Tibial artery (tissue), 4 donors: ENCODE results near the gene TTC12.

ENCODE experiments used
- DNase-seq, 2 donors: peaks; one replicate each; pipeline ENCODE4 v3.0.0-alpha.2; 2019
- H3K27ac ChIP-seq, 2 donors: fragments of 200-600 bp; sonication (generic) in 1 of 2; 1 replicate in 1 of 2; 2 replicates in 1 of 2; pipeline ENCODE4 v1.5.1; 2018 to 2019; ENCODE audit warnings: mild to moderate bottlenecking in 1 of 2
- H3K27me3 ChIP-seq, 2 donors: fragments of 200-600 bp; sonication (generic) in 1 of 2; one replicate each; pipeline versions ENCODE4 v1.5.1 to v1.6.0; 2016 to 2019
- H3K36me3 ChIP-seq, 3 donors: fragments of 200-600 bp; sonication (generic) in 2 of 3; one replicate each; pipeline ENCODE4 v1.5.1; 2016 to 2019; ENCODE audit warnings: mild to moderate bottlenecking in 2 of 3
- H3K4me1 ChIP-seq, 4 donors: fragments of 200-600 bp; sonication (generic) in 2 of 4; 1 replicate in 3 of 4; 2 replicates in 1 of 4; pipeline ENCODE4 v1.5.1; 2016 to 2019
- H3K4me3 ChIP-seq, 2 donors: fragments of 200-600 bp; sonication (generic) in 1 of 2; 1 replicate in 1 of 2; 2 replicates in 1 of 2; pipeline ENCODE4 v1.5.1; 2018 to 2019; ENCODE audit warnings: mild to moderate bottlenecking in 2 of 2
- H3K9me3 ChIP-seq, 3 donors: fragments of 200-600 bp; sonication (generic) in 1 of 3; one replicate each; pipeline ENCODE4 v1.5.1; 2016 to 2019
- CTCF ChIP-seq, 2 experiments: fragments of 200-600 bp in 1 of 2; fragments of 450-650 bp in 1 of 2; IDR thresholded peaks; one replicate each; pipeline ENCODE4 v1.5.1; 2017 to 2019; ENCODE audit warnings: antibody characterized with exemption in 2 of 2, mild to moderate bottlenecking in 1 of 2, moderate library complexity in 1 of 2
- intact Hi-C: fragments of 100-400 bp; cut with DNase I; formaldehyde crosslinking; loops from one replicate; pipeline ENCODE4 v1.15.0; 2023; ENCODE audit warnings: low total_unique reads

The TTC12 gene

GRCh38 chr11:113376156-113376555 lies 61.8 kb downstream of the TTC12 start:
- no peak for DNase-seq
- Histone ChIP-seq H3K36me3 (peaks cover 0 to 21% (median 9%) of the 10 kb centered on the region in 3 donors), H3K27me3 (no peaks in the 10 kb centered on the region), H3K9me3 (no peaks in the 10 kb centered on the region), H3K4me1 (no peaks in the 10 kb centered on the region), H3K4me3 (no peak overlapping the region), H3K27ac (no peak overlapping the region)
- intact Hi-C loops = no loop called here
- TF ChIP-seq CTCF (IDR thresholded peaks at IDR 0.05) = no peak

GRCh38 chr11:113377681-113378412 lies 63.5 kb downstream of the TTC12 start:
- H3K27me3 ChIP-seq = no peaks in the 10 kb centered on the region
- no peak for TF ChIP-seq CTCF (IDR thresholded peaks at IDR 0.05)
- no peak overlapping the region for H3K27ac ChIP-seq
- H3K9me3 ChIP-seq = no peaks in the 10 kb centered on the region
- no peak for DNase-seq
- no peak overlapping the region for H3K4me3 ChIP-seq
- intact Hi-C loops = no loop called here
- H3K4me1 ChIP-seq = no peaks in the 10 kb centered on the region
- peaks cover 0 to 10% (median 9%) of the 10 kb centered on the region in 3 donors for H3K36me3 ChIP-seq

GRCh38 chr11:113378692-113379091 lies 64.3 kb downstream of the TTC12 start:
- Histone ChIP-seq H3K27ac (no peak overlapping the region), H3K36me3 (peaks cover 0 to 9% (median 1%) of the 10 kb centered on the region in 3 donors), H3K4me3 (no peak overlapping the region), H3K9me3 (no peaks in the 10 kb centered on the region), H3K27me3 (no peaks in the 10 kb centered on the region), H3K4me1 (no peaks in the 10 kb centered on the region)
- TF ChIP-seq CTCF (IDR thresholded peaks at IDR 0.05) = no peak
- DNase-seq = no peak
- intact Hi-C loops = no loop called here

DNA sequence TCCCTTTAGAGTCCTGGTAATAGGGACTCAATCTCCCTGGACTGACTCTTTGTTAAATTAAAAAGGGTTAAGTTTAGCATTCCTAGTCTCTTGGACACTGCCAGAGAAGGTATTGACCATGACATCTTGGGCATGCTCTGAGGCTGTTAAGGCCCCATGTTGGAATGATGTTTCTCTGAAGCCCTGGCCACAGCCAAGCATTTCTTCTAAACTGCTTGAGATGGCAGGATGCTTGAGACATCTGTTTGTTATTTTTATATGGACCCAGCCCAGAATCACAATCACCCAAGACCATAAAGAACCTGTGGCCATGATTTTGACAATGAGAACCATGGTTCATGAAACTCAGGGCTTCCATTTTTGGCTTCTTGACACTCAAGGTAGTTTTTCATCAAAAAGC lies 67.7 kb downstream of the TTC12 start:
- Histone ChIP-seq H3K27me3 (peaks cover 0 to 6% of the 10 kb centered on the region in 2 donors), H3K4me1 (peaks cover 0 to under 1% (median 0%) of the 10 kb centered on the region in 4 donors)
- TF ChIP-seq CTCF (IDR thresholded peaks at IDR 0.05) = no peak

DNA sequence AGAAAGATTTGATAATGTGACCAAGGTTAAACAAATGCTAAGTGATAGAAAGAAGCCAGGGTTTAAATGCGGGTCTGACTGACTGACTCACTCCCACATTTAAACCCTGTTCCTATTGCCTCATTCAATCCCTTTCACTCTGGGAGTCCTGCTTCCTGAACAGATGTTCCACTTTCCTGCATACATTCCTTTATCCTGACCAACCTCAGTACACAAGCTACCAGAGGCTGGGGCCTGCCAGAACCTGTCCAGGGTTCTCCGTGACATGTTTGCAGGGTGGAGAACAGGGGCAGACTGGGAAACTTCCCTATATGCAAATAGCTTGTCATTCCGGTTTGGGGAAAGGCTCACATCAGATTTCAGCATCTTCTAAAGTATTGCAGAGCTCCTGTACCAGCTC lies 70.2 kb downstream of the TTC12 start:
- no peak overlapping the region for H3K4me3 ChIP-seq
- peaks cover 0 to 12% (median 4%) of the 10 kb centered on the region in 4 donors for H3K4me1 ChIP-seq
- no peaks in the 10 kb centered on the region for H3K9me3 ChIP-seq
- H3K36me3 ChIP-seq = peaks cover 0 to 9% (median 0%) of the 10 kb centered on the region in 3 donors
- peaks cover 0 to 22% of the 10 kb centered on the region in 2 donors for H3K27me3 ChIP-seq
- no peak overlapping the region for H3K27ac ChIP-seq
- intact Hi-C loops = no loop called here
- TF ChIP-seq CTCF (IDR thresholded peaks at IDR 0.05) = no peak
- no peak for DNase-seq

More for the DNA sequence above, 67.7 kb downstream of the TTC12 start:
- intact Hi-C loops = no loop called here
- peaks cover 0 to 9% (median 0%) of the 10 kb centered on the region in 3 donors for H3K36me3 ChIP-seq
- H3K9me3 ChIP-seq = no peaks in the 10 kb centered on the region
- no peak for DNase-seq
- H3K27ac ChIP-seq = no peak overlapping the region
- H3K4me3 ChIP-seq = no peak overlapping the region
